ENCODE measurements around the gene KLHL42. TPM values are rescaled to one million over a fixed set of nuclear protein-coding genes. Genes with fewer than 3 reads are reported as not detected.
A peak's percentile ranks its signal among the peaks of the same experiment; 100 is the strongest.
"Not testable (repeated sequence)": the region's sequence is repeated elsewhere in the genome, so short reads cannot be mapped to it uniquely, and the experiment has no call there.

The KLHL42 gene
- total RNA-seq, 1 experiment from 2014 or later: 74.2 TPM

- no peak overlapping the region for H3K27ac ChIP-seq (ENCODE audit: low read length)
- no peaks in the 10 kb centered on the region for H3K9me2 ChIP-seq (replicated peaks; ENCODE audit: low read length)
- DNase-seq (no peak), ATAC-seq (no peak)
- CTCF ChIA-PET: no interaction called here
- POLR2A ChIA-PET (ENCODE audit: unreplicated experiment): no interaction called here
- H3K27me3 ChIP-seq (ENCODE audit: low read length): no peaks in the 10 kb centered on the region
- intact Hi-C loops (cut with micrococcal nuclease): no loop called here
- no peaks in the 10 kb centered on the region for H3K9me3 ChIP-seq (ENCODE audit: low read length)
- H3F3A ChIP-seq (ENCODE audit: low read length, unreplicated experiment): peaks cover 11% of the 10 kb centered on the region
- H3K79me2 ChIP-seq (ENCODE audit: low read length): peaks cover 17% of the 10 kb centered on the region
- no peak overlapping the region for H2AFZ ChIP-seq (ENCODE audit: low read length)
- no peak overlapping the region for H3K9ac ChIP-seq (ENCODE audit: low read length)
- H4K20me1 ChIP-seq (ENCODE audit: low read length): no peaks in the 10 kb centered on the region
- TF ChIP-seq EZH2 (IDR thresholded peaks at IDR 0.05; ENCODE audit: low read length, unreplicated experiment) (no peak), CTCF (conservative IDR thresholded peaks at IDR 0.05; ENCODE audit: low read depth, low read length) (no peak), EZH2phosphoT487 (IDR thresholded peaks at IDR 0.05; ENCODE audit: borderline replicate concordance, low read length) (no peak)
- no peak overlapping the region for H3K4me3 ChIP-seq (ENCODE audit: low read length)
- no TSS peak for BruUV-seq (replicated peaks)
- no peak overlapping the region for H3K4me2 ChIP-seq (ENCODE audit: low read length)
- peaks cover 59% of the 10 kb centered on the region for H3K36me3 ChIP-seq (ENCODE audit: low read depth, low read length)
- peaks cover 27% of the 10 kb centered on the region for H3K4me1 ChIP-seq (ENCODE audit: insufficient read depth, low read length)
Observed at GRCh38 chr12:27743601-27744000, 36.4 kb upstream of the KLHL42 start.

GRCh38 chr12:27745734-27746133, 34.3 kb upstream of the KLHL42 start:
- H3K27me3 ChIP-seq (ENCODE audit: low read length); H2AFZ ChIP-seq (ENCODE audit: low read length); H3K4me3 ChIP-seq (ENCODE audit: low read length); H3K9ac ChIP-seq (ENCODE audit: low read length); DNase-seq; BruUV-seq (replicated peaks); H3K9me2 ChIP-seq (replicated peaks; ENCODE audit: low read length); ATAC-seq; H3K9me3 ChIP-seq (ENCODE audit: low read length); CTCF ChIA-PET; H4K20me1 ChIP-seq (ENCODE audit: low read length); H3K4me2 ChIP-seq (ENCODE audit: low read length): not testable (repeated sequence)
- peaks cover 11% of the 10 kb centered on the region for H3F3A ChIP-seq (ENCODE audit: low read length, unreplicated experiment)
- H3K79me2 ChIP-seq (ENCODE audit: low read length): peaks cover 36% of the 10 kb centered on the region
- intact Hi-C loops (cut with micrococcal nuclease): loop anchor here (2.0 kb wide), 1 partner anchor 95 kb away; no protein-coding TSS in a partner anchor
- H3K36me3 ChIP-seq (ENCODE audit: low read depth, low read length): peaks cover 55% of the 10 kb centered on the region
- H3K4me1 ChIP-seq (ENCODE audit: insufficient read depth, low read length): peaks cover 38% of the 10 kb centered on the region
- POLR2A ChIA-PET (ENCODE audit: unreplicated experiment): interaction anchor here (0.6 kb wide), 1 partner anchor 180 kb away, joined by 5 read pairs; no protein-coding TSS in a partner anchor
- peak overlapping the region; percentile 94; the same call in 1 of the 2 replicates for H3K27ac ChIP-seq (ENCODE audit: low read length)

- H3K27me3 ChIP-seq (ENCODE audit: low read length): no peaks in the 10 kb centered on the region
- H3K27ac ChIP-seq (ENCODE audit: low read length): peak overlapping the region; percentile 94
- peak overlapping the region; percentile 68 for H3K9ac ChIP-seq (ENCODE audit: low read length)
- CTCF ChIA-PET: interaction anchor here (0.6 kb wide), 1 partner anchor 15 kb away, joined by 3 read pairs; no protein-coding TSS in a partner anchor
- TF ChIP-seq CTCF (conservative IDR thresholded peaks at IDR 0.05; ENCODE audit: low read depth, low read length) (no peak), EZH2 (IDR thresholded peaks at IDR 0.05; ENCODE audit: low read length, unreplicated experiment) (no peak), EZH2phosphoT487 (IDR thresholded peaks at IDR 0.05; ENCODE audit: borderline replicate concordance, low read length) (no peak)
- H3K4me2 ChIP-seq (ENCODE audit: low read length): peak overlapping the region; percentile 76
- peak; percentile 86 for ATAC-seq
- peaks cover 46% of the 10 kb centered on the region for H3K36me3 ChIP-seq (ENCODE audit: low read depth, low read length)
- POLR2A ChIA-PET (ENCODE audit: unreplicated experiment): interaction anchor here (0.6 kb wide), 3 partner anchors 33 to 492 kb away, joined by 3 to 6 read pairs (median 5); no protein-coding TSS in a partner anchor
- H3F3A ChIP-seq (ENCODE audit: low read length, unreplicated experiment): peaks cover 11% of the 10 kb centered on the region
- no peak overlapping the region for H2AFZ ChIP-seq (ENCODE audit: low read length)
- no peaks in the 10 kb centered on the region for H4K20me1 ChIP-seq (ENCODE audit: low read length)
- H3K9me2 ChIP-seq (replicated peaks; ENCODE audit: low read length): no peaks in the 10 kb centered on the region
- peak overlapping the region; percentile 47 for H3K4me3 ChIP-seq (ENCODE audit: low read length)
- H3K9me3 ChIP-seq (ENCODE audit: low read length): no peaks in the 10 kb centered on the region
- H3K79me2 ChIP-seq (ENCODE audit: low read length): peaks cover 44% of the 10 kb centered on the region
- DNase-seq: peak; percentile 85
- intact Hi-C loops (cut with micrococcal nuclease): loop anchor here (1.0 to 2.0 kb wide), 3 partner anchors 25 to 94 kb away; no protein-coding TSS in a partner anchor
- BruUV-seq (replicated peaks): no TSS peak
- peaks cover 49% of the 10 kb centered on the region for H3K4me1 ChIP-seq (ENCODE audit: insufficient read depth, low read length)
Observed at GRCh38 chr12:27747111-27747820, 32.8 kb upstream of the KLHL42 start.

Data from PC-3 (cell line).